ENCODE data around the gene AMOT.

AMOT gene

DNA sequence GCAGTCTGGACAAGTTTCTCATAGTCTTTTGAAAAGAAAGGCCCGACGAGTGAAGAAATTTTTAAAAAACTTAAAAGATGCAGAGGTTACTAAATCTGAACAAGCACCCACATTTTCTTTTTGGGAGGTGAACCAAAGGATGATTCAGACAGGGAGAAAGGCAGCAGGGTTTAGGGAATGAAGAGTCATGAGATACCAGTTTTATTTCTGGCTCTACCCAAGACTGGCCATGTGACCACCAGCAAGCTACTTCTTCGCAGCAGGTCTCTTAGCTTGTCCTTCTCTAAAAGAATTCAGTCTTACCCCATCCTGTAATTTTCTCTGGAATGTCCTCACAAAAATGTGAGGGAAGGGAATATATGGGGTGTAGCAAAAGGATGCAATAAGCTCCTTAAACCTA lies 37.6 kb downstream of the AMOT start:
- no peak for DNase-seq (ENCODE audit: low read depth in 2 of 2)

GRCh38 chrX:112802541-112802940 lies 38.1 kb downstream of the AMOT start:
- no peak for DNase-seq (ENCODE audit: low read depth in 2 of 2)

DNA sequence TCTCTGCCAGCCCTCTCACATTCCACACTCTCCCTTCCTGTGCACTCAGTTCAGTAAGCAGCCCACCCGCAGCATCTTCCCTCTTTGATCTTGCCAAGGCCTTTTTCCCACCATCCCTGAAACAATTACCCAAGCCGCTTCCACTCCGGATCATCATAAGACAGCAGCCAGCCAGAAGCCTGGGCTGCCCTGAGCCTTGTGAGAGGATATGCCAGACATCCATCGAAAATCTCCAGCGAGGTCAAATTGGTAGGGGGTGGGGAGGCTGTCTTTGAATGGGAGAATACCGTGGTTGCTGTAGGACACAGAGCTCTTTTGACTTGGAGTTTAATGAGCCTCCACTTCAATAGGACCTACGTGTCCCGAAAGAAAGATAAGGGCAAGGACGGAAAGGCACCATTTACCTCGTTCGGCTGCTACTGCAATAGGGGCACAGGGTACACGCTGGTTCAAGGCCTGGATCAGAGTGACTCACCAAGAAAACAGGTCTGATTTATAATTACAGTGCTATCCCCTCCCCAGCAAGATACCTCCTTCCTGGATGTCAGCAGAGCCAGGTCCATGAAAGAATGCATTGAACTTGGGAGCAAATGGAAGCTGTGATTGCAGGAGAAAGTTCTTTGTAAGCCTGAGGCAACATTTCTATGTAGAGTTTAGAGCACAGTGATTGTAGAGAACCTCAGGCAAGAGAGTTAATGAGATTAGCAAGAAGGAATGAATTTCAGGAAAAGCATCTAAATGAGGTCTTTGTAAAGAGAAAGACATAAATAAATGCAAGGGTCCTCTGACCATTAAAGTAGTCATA lies 39.5 kb downstream of the AMOT start:
- DNase-seq (ENCODE audit: low read depth in 2 of 2), result no peak

GRCh38 chrX:112799425-112799824 lies 41.2 kb downstream of the AMOT start:
- DNase-seq (ENCODE audit: low read depth in 2 of 2), result no peak

DNA sequence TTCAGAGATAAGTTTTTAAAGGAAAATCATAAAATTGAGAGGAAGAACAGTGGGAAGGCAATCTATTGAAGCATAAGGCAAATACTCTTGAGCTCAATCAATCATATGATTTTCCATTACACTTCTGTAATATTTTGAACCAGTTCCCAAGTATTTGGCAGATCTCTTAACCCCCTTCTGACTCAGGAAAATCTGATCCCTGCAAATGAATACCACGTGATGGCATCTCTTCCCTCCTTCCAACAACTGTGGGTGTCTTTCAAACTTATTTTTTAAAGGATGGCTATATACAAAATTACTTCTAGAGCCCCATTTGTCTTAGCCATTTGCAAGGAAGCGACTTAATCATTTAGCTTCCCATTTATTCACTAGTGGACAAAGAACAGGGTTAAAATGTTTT lies 41.9 kb downstream of the AMOT start:
- DNase-seq (ENCODE audit: low read depth in 2 of 2), result no peak

- DNase-seq (ENCODE audit: low read depth in 2 of 2), result no peak
These were observed 50.7 kb downstream of the AMOT start for GRCh38 chrX:112789931-112790330.

- no peak for DNase-seq (ENCODE audit: low read depth in 2 of 2)
These were observed 54.6 kb downstream of the AMOT start for GRCh38 chrX:112786076-112786475.

- no peak for DNase-seq (ENCODE audit: low read depth in 2 of 2)
These were observed 55.3 kb downstream of the AMOT start for GRCh38 chrX:112785344-112785743.

GRCh38 chrX:112784692-112785091 lies 55.9 kb downstream of the AMOT start:
- DNase-seq (ENCODE audit: low read depth in 2 of 2), result no peak

GRCh38 chrX:112779139-112779538 lies 61.5 kb downstream of the AMOT start:
- DNase-seq (ENCODE audit: low read depth in 2 of 2), result no peak

- DNase-seq (ENCODE audit: low read depth in 2 of 2), result no peak
These were observed 65.9 kb downstream of the AMOT start for GRCh38 chrX:112774651-112775293.

- no peak for DNase-seq (ENCODE audit: low read depth in 2 of 2)
These were observed 66.5 kb downstream of the AMOT start for GRCh38 chrX:112774142-112774541.

DNA sequence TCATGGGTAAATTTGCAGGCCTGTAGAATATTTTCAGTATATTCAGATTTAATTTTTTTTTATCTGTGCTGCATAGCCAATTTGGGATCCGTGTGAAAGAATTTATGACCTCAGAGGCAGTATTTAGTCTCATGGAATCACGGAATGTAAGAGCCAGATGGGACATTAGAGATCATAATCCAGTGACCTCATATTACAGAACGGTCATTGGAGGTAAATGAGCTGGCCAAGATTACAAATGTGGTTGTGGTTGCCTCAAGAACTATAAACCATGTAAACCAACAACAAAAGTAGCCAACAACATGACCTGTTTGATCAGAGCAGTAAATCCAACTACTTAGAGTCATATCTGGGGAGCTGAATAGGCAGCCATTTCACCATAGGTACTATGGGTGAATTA lies 71.6 kb downstream of the AMOT start:
- DNase-seq (ENCODE audit: low read depth in 2 of 2), result no peak

DNA sequence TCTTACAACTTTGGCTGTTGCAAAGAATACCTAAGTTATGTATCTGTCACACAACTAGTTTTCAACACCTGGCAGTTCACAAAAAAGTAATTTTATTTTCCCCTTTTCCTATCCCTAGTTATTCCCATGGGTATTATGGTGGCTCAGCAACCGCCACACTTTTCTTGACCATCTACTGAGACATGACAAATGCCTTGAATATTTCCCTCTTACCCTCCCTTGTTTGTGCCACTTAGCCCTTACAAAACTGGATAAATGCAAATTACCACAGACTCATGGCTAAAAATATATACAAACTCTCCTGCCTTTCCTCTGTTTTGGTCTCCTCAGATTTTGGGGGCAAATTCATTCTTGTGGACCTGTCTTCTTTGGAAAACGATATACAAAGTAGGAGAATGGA lies 72.1 kb downstream of the AMOT start:
- no peak for DNase-seq (ENCODE audit: low read depth in 2 of 2)

DNA sequence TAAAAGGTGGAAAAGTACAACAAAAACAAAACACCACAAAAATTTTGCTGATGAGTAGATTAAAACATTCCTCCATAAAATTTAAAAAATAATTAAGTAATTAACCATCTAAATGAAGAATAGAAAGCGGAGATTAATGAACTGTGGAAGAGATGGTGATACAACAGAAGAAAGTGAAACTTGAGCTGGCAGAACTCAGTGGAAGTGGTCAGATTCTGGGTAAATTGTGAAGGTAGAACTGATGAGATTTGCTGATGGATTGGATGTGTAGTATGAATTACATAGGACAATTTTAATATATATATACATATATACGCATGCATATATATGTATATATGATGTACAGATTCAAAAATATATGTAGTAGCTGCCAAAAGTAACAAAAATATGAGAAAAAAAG lies 73.9 kb downstream of the AMOT start:
- no peak for DNase-seq (ENCODE audit: low read depth in 2 of 2)

DNA sequence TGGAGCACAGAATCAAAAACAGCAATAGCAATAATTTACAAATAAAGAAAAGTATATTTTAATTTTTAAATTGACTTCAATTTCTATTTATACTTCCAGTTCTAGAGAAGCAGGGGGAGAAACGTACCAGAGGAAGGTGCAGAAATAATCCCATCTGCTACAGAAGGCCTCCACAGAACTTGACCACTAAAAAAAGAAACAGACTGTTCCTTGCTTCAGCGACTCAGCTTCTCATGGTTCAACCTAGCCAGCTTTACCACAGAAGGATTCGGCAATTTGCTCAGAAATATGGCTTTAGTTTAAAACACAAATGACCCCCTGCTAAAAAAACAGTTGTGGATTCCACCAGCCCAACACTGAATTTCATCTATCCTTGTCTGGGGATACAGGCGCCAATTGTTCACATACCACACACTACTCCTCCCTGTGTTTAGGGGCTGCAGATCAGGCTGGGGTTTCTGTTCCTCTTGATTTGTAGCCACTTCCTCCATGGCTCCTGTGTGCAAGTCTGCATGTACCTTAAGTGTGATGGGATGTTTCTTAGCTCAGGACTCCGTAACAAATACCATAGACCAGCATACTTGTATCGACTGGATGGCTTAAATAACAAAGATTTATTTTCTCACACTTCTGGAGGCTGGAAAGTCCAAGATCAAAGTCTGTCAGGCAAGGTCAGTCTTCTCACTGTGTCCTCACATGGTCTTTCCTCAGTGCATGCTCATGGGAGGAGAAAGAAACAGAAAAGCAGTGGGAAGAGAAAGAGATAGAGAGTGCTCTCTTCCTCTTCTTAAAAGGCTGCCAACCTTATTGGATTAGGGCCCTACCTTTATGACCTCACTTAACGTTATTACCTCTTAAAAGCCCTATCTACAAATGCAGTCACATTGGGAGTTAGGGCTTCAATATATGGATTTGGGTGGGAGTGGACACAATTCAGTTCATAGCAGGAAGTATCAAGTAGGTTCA lies 79.1 kb downstream of the AMOT start:
- DNase-seq (ENCODE audit: low read depth in 2 of 2), result no peak

- DNase-seq (ENCODE audit: low read depth in 2 of 2), result no peak
These were observed 79.9 kb downstream of the AMOT start for GRCh38 chrX:112760697-112761096.

DNA sequence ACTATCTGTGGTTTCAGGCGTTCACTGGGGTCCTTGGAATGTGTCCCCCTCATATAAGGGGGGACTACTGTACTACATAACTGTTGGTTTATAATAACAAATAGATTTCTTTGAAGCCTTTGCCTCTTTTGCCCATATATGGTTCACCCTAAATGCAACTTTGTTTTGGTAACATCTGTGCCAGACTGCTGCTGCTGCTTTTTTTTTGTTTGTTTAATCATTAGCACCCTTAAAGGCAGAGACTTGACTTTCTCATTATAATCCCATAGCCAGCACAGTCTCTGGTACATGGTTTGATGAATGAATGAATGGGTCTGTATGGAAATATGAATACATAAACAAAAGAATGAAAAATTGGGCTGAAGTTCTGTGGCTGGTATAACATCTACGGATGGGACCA lies 80.7 kb downstream of the AMOT start:
- DNase-seq (ENCODE audit: low read depth in 2 of 2), result no peak

- no peak for DNase-seq (ENCODE audit: low read depth in 2 of 2)
These were observed 81.1 kb downstream of the AMOT start for GRCh38 chrX:112759512-112759911.

GRCh38 chrX:112757946-112758345 lies 82.7 kb downstream of the AMOT start:
- DNase-seq (ENCODE audit: low read depth in 2 of 2), result no peak

- no peak for DNase-seq (ENCODE audit: low read depth in 2 of 2)
These were observed 87.5 kb downstream of the AMOT start for GRCh38 chrX:112753116-112753515.

- DNase-seq (ENCODE audit: low read depth in 2 of 2), result no peak
These were observed 89.6 kb downstream of the AMOT start for GRCh38 chrX:112751076-112751475.

Data from stimulated activated CD4-positive, alpha-beta T cell treated with anti-CD3 and anti-CD28 coated beads, Interleukin-1b, Interleukin-23, amount 100 ng/mL, for 1 hour (primary cell).